ENCODE results near the gene BAIAP2L1. TPM values are rescaled to one million over a fixed set of nuclear protein-coding genes. Genes with fewer than 3 reads are reported as not detected.

Gene BAIAP2L1
- total and polyA plus RNA-seq, 4 donors = 0.23 to 5.4 (median 2.7) TPM

- Histone ChIP-seq H3K4me3 (ENCODE audit: low read length in 2 of 2) (no peak overlapping the region), H3K4me1 (ENCODE audit: control insufficient read depth in 1 of 2, insufficient read depth in 2 of 2, low read length in 2 of 2) (no peaks in the 10 kb centered on the region), H3K27ac (ENCODE audit: low read depth in 1 of 2, low read length in 2 of 2) (no peak overlapping the region), H3K9me3 (ENCODE audit: control insufficient read depth, low read length) (no peaks in the 10 kb centered on the region), H3K36me3 (ENCODE audit: control insufficient read depth in 1 of 2, insufficient read depth in 2 of 2, low read length in 1 of 2) (peaks cover 0 to 1% of the 10 kb centered on the region in 2 donors), H3K27me3 (ENCODE audit: control insufficient read depth in 1 of 2, insufficient read depth in 2 of 2, low read length in 1 of 2) (no peaks in the 10 kb centered on the region)
- WGBS, 2 donors = 65 to 68% methylated on average over 21 of the region's 21 CpGs
- intact Hi-C loops (cut with DNase I) = no loop called here
- no peak for DNase-seq
- ATAC-seq (ENCODE audit: low FRiP score) = no peak
Observed at GRCh38 chr7:98297626-98298286, 103.1 kb downstream of the BAIAP2L1 start.

DNA sequence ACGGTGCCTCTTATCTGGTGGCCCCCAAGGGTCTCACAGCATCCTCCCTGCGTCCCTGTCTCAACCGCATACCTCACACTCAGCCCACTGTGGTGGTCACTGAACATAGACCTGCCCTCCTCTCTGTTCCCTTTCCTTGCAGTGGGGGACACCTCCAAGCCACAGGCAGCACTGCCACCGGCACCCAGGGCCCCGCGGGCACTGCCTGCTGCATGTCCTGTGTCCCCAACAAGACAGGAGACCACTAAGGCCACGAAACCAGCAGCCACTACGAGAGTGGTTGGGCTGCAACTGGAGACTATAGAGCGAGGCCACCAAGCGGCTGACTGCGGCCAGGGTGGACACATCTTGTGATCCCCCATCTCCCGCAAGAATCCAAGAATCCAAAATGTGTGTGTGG is 104.1 kb downstream of the BAIAP2L1 start:
- WGBS, 2 donors = 83 to 94% methylated on average over 12 of the region's 12 CpGs
- no peak for DNase-seq
- no peaks in the 10 kb centered on the region for H3K9me3 ChIP-seq (ENCODE audit: control insufficient read depth, low read length)
- no peak for ATAC-seq (ENCODE audit: low FRiP score)
- H3K4me1 ChIP-seq (ENCODE audit: control insufficient read depth in 1 of 2, insufficient read depth in 2 of 2, low read length in 2 of 2) = no peaks in the 10 kb centered on the region
- H3K27me3 ChIP-seq (ENCODE audit: control insufficient read depth in 1 of 2, insufficient read depth in 2 of 2, low read length in 1 of 2) = no peaks in the 10 kb centered on the region
- no peak overlapping the region for H3K27ac ChIP-seq (ENCODE audit: low read depth in 1 of 2, low read length in 2 of 2)
- intact Hi-C loops (cut with DNase I) = no loop called here
- H3K36me3 ChIP-seq (ENCODE audit: control insufficient read depth in 1 of 2, insufficient read depth in 2 of 2, low read length in 1 of 2) = peaks cover 0 to 4% of the 10 kb centered on the region in 2 donors
- no peak overlapping the region for H3K4me3 ChIP-seq (ENCODE audit: low read length in 2 of 2)

DNA sequence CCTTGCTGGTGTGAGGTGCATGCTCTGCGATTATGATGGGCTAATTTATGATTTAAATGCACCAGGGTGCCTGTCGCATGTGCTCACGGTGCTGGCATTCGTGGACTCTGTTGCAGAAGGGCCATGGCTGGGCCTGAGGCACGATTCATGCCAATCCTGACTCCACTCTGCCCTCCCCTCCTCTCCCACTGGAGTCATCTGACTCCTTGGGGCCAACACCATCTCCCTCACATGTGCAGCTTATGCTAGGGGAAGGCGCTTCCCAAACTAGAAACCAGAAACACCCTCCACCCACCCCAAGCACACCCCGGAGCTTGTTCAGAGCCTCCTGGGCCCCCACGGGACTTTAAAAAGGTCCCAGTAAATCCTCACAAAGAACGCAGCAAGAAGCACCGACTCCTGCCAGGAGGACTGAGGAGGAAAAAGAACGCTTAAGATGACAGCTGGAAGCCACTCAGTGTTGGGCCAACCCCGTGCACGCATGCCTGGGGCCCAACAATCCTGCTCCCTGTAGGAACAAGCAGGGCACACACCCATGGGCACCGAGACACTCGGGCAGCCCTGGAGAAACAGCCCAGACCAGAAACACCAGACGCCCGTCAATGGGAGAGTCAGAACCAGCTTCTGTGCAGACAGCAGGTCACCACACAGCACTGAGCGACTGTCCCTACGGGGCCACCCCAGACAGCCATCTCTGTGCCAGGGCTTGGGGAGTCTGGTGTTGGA is 105.3 kb downstream of the BAIAP2L1 start:
- H3K9me3 ChIP-seq (ENCODE audit: control insufficient read depth, low read length) = no peaks in the 10 kb centered on the region
- H3K4me1 ChIP-seq (ENCODE audit: control insufficient read depth in 1 of 2, insufficient read depth in 2 of 2, low read length in 2 of 2) = no peaks in the 10 kb centered on the region
- no peak overlapping the region for H3K27ac ChIP-seq (ENCODE audit: low read depth in 1 of 2, low read length in 2 of 2)
- DNase-seq = no peak
- intact Hi-C loops (cut with DNase I) = no loop called here
- no peak overlapping the region for H3K4me3 ChIP-seq (ENCODE audit: low read length in 2 of 2)
- no peaks in the 10 kb centered on the region for H3K27me3 ChIP-seq (ENCODE audit: control insufficient read depth in 1 of 2, insufficient read depth in 2 of 2, low read length in 1 of 2)
- no peak for ATAC-seq (ENCODE audit: low FRiP score)
- WGBS, 2 donors = 80 to 82% methylated on average over 19 of the region's 19 CpGs
- peaks cover 0 to 7% of the 10 kb centered on the region in 2 donors for H3K36me3 ChIP-seq (ENCODE audit: control insufficient read depth in 1 of 2, insufficient read depth in 2 of 2, low read length in 1 of 2)

DNA sequence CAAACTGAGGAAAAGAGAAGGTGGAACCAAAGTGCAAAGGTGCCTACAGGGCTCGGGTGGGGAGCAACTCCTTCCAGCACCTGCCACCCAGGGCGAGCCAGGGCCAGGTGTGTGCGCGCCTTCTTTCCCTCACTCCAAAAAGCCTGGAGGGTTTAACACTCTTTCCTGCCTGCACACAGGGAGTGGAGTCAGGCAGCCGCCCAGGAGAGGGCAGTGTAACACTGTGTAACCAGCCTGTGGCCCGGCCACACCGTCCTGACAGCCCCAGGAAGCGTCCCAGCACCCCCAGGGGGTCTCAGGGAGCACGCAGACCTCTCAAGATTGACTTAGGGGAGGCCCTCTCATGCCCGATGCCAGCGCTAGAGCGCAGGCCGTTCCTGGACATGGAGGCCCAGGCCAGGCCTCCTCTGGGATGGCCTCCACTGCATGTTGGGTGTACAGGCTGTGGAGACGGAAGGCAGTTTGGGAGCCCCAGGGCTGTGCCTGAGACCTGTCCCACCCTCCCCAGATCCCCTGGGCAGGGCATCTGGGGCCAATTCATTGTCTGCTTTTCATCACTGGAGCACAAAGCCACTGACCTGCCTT is 106.0 kb downstream of the BAIAP2L1 start:
- Histone ChIP-seq H3K36me3 (ENCODE audit: control insufficient read depth in 1 of 2, insufficient read depth in 2 of 2, low read length in 1 of 2) (peaks cover 0 to 7% of the 10 kb centered on the region in 2 donors), H3K27ac (ENCODE audit: low read depth in 1 of 2, low read length in 2 of 2) (no peak overlapping the region), H3K27me3 (ENCODE audit: control insufficient read depth in 1 of 2, insufficient read depth in 2 of 2, low read length in 1 of 2) (no peaks in the 10 kb centered on the region), H3K4me1 (ENCODE audit: control insufficient read depth in 1 of 2, insufficient read depth in 2 of 2, low read length in 2 of 2) (no peaks in the 10 kb centered on the region), H3K4me3 (ENCODE audit: low read length in 2 of 2) (no peak overlapping the region), H3K9me3 (ENCODE audit: control insufficient read depth, low read length) (no peaks in the 10 kb centered on the region)
- 57 to 58% methylated on average over 13 to 14 of the region's 14 CpGs for WGBS, 2 donors
- ATAC-seq (ENCODE audit: low FRiP score) = no peak
- intact Hi-C loops (cut with DNase I) = no loop called here
- no peak for DNase-seq

DNA sequence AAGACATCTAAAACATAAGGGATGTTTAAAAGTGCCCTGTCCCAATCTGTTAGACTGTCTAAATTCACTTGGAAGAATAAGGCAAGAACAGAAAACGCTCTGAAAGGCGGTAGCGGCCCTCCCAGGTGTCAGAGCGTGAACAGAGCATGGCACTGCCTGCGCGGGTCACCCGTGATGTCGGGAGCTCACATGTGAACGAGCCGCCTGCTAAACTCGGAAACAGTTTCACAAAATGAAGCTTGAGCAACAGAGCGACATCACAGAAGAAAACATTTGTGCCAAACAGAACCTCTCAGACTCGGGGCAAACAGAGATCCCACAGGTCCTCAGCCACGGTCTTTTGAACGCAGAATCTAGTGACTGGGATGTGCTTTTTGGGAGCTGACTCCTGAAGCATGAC is 106.6 kb downstream of the BAIAP2L1 start:
- Histone ChIP-seq H3K4me1 (ENCODE audit: control insufficient read depth in 1 of 2, insufficient read depth in 2 of 2, low read length in 2 of 2) (no peaks in the 10 kb centered on the region), H3K27ac (ENCODE audit: low read depth in 1 of 2, low read length in 2 of 2) (no peak overlapping the region), H3K27me3 (ENCODE audit: control insufficient read depth in 1 of 2, insufficient read depth in 2 of 2, low read length in 1 of 2) (no peaks in the 10 kb centered on the region), H3K4me3 (ENCODE audit: low read length in 2 of 2) (no peak overlapping the region), H3K36me3 (ENCODE audit: control insufficient read depth in 1 of 2, insufficient read depth in 2 of 2, low read length in 1 of 2) (peaks cover 0 to 7% of the 10 kb centered on the region in 2 donors), H3K9me3 (ENCODE audit: control insufficient read depth, low read length) (no peaks in the 10 kb centered on the region)
- DNase-seq (no peak), ATAC-seq (ENCODE audit: low FRiP score) (no peak)
- WGBS, 2 donors = 86 to 87% methylated on average over 15 of the region's 15 CpGs
- intact Hi-C loops (cut with DNase I) = no loop called here

DNA sequence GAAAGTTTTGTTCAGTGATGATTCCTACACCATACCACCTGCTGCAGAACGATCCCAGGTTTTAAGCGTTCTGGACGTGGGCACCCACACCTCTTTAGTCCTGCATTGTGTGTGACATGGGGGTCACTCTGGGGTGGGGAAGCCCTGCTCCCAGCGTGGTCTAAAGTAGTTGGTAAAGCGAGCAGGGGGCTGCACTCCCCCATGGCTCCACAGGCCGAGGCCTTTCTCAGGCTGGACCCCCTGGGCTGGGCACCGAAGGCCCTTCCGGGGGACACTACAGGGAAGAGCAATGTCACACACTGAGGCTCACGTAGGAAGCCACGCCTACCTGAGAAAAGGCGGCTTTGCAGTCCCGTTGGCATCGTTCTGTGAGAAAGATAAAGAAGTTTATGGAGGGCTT is 107.1 kb downstream of the BAIAP2L1 start:
- intact Hi-C loops (cut with DNase I) = no loop called here
- H3K4me1 ChIP-seq (ENCODE audit: control insufficient read depth in 1 of 2, insufficient read depth in 2 of 2, low read length in 2 of 2) = no peaks in the 10 kb centered on the region
- H3K27ac ChIP-seq (ENCODE audit: low read depth in 1 of 2, low read length in 2 of 2) = no peak overlapping the region
- H3K9me3 ChIP-seq (ENCODE audit: control insufficient read depth, low read length) = no peaks in the 10 kb centered on the region
- no peak overlapping the region for H3K4me3 ChIP-seq (ENCODE audit: low read length in 2 of 2)
- WGBS, 2 donors = 88 to 90% methylated on average over 13 of the region's 13 CpGs
- DNase-seq = no peak
- peaks cover 0 to 7% of the 10 kb centered on the region in 2 donors for H3K36me3 ChIP-seq (ENCODE audit: control insufficient read depth in 1 of 2, insufficient read depth in 2 of 2, low read length in 1 of 2)
- no peak for ATAC-seq (ENCODE audit: low FRiP score)
- no peaks in the 10 kb centered on the region for H3K27me3 ChIP-seq (ENCODE audit: control insufficient read depth in 1 of 2, insufficient read depth in 2 of 2, low read length in 1 of 2)

- no peaks in the 10 kb centered on the region for H3K4me1 ChIP-seq (ENCODE audit: control insufficient read depth in 1 of 2, insufficient read depth in 2 of 2, low read length in 2 of 2)
- H3K36me3 ChIP-seq (ENCODE audit: control insufficient read depth in 1 of 2, insufficient read depth in 2 of 2, low read length in 1 of 2) = peaks cover 0 to 7% of the 10 kb centered on the region in 2 donors
- no peak for ATAC-seq (ENCODE audit: low FRiP score)
- no peaks in the 10 kb centered on the region for H3K9me3 ChIP-seq (ENCODE audit: control insufficient read depth, low read length)
- DNase-seq = no peak
- H3K4me3 ChIP-seq (ENCODE audit: low read length in 2 of 2) = no peak overlapping the region
- no peaks in the 10 kb centered on the region for H3K27me3 ChIP-seq (ENCODE audit: control insufficient read depth in 1 of 2, insufficient read depth in 2 of 2, low read length in 1 of 2)
- 75 to 85% methylated on average over 17 of the region's 17 CpGs for WGBS, 2 donors
- intact Hi-C loops (cut with DNase I) = no loop called here
- no peak overlapping the region for H3K27ac ChIP-seq (ENCODE audit: low read depth in 1 of 2, low read length in 2 of 2)
Observed at GRCh38 chr7:98293265-98293664, 107.6 kb downstream of the BAIAP2L1 start.

DNA sequence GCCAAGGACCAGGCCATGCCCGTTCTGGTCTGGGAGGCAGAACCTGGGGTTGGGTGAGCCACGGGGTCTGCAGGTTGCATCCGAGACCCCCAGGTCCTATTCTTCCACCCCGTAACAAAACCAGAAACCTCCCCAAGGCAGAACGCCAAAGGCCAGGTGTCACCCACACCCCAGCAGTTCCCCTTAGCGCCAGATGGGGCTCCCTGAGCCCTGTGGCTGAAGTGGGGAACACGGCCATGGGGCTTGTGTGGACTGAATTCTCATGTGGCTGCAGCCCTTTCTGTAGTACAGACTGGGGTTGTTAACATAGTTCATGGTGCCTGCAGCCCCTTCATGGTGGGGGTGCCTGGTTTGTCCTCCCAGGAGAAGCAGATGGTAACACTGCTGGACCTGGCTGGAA is 109.2 kb downstream of the BAIAP2L1 start:
- H3K4me3 ChIP-seq (ENCODE audit: low read length in 2 of 2) = no peak overlapping the region
- intact Hi-C loops (cut with DNase I) = no loop called here
- 87 to 90% methylated on average over 7 of the region's 7 CpGs for WGBS, 2 donors
- no peak overlapping the region for H3K27ac ChIP-seq (ENCODE audit: low read depth in 1 of 2, low read length in 2 of 2)
- DNase-seq = no peak
- no peaks in the 10 kb centered on the region for H3K27me3 ChIP-seq (ENCODE audit: control insufficient read depth in 1 of 2, insufficient read depth in 2 of 2, low read length in 1 of 2)
- H3K4me1 ChIP-seq (ENCODE audit: control insufficient read depth in 1 of 2, insufficient read depth in 2 of 2, low read length in 2 of 2) = no peaks in the 10 kb centered on the region
- H3K9me3 ChIP-seq (ENCODE audit: control insufficient read depth, low read length) = no peaks in the 10 kb centered on the region
- ATAC-seq (ENCODE audit: low FRiP score) = no peak
- peaks cover 0 to 7% of the 10 kb centered on the region in 2 donors for H3K36me3 ChIP-seq (ENCODE audit: control insufficient read depth in 1 of 2, insufficient read depth in 2 of 2, low read length in 1 of 2)
